HepG2 (cell line): Measurements from ENCODE around the gene KLRG1. TPM values are rescaled to one million over a fixed set of nuclear protein-coding genes. Genes with fewer than 3 reads are reported as not detected.

Experiments used
- ATAC-seq: fragments of 200-7000 bp; cut with Tn5 transposase; 3 replicates; pipeline ENCODE4 v1.9.1; 2020; ENCODE audit warnings: mild to moderate bottlenecking, moderate library complexity
- BruUV-seq: library from RNA; stranded (reverse); fragments of 400-500 nt; replicated peaks from 2 replicates; lab custom pipeline; 2021; lab: Mats Ljungman, UMichigan
- CTCF ChIA-PET: fragments of 300-600 bp; formaldehyde crosslinking; extraction: SDS; loops from one replicate; lab custom pipeline; 2021; ENCODE audit warnings: low total read pairs, inconsistent platforms, low intra/inter-chr PET ratio; lab: Yijun Ruan, JAX
- POLR2A ChIA-PET: fragments of 350-600 bp; sonication (Branson Sonifier 250); formaldehyde crosslinking; loops from one replicate; lab custom pipeline; 2020; ENCODE audit warnings: antibody characterized with exemption, inconsistent platforms; lab: Yijun Ruan, JAX
- DNase-seq: peaks from one replicate; pipeline ENCODE4 v3.0.0-alpha.2; 2015; ENCODE audit warnings: low spot score
- FAIRE-seq: peaks from 3 replicates; lab custom pipeline; 2011; peaks lifted over from hg19 to GRCh38; lab: Jason Lieb, UNC
- H2AFZ ChIP-seq: one replicate; pipeline ENCODE4 v1.6.1; 2011; ENCODE audit warnings: low read length, inconsistent platforms
- H3K27ac ChIP-seq: fragments of 300-600 bp; 3 replicates; pipeline ENCODE4 v1.8.0; 2011; ENCODE audit warnings: mixed run types, mild to moderate bottlenecking, mixed read lengths, low read length, inconsistent platforms; ENCODE audit not compliant: insufficient read depth; ENCODE audit errors: extremely low read length
- H3K27me3 ChIP-seq, 2 experiments: fragments of 200-600 bp in 1 of 2; 2 replicates in 1 of 2; 3 replicates in 1 of 2; pipeline versions ENCODE4 v1.6.0 to v1.8.0; 2011; ENCODE audit warnings: low read length in 2 of 2, mild to moderate bottlenecking in 2 of 2, moderate library complexity in 2 of 2, inconsistent platforms in 1 of 2; ENCODE audit not compliant: insufficient read depth in 2 of 2, control insufficient read depth in 1 of 2
- H3K36me3 ChIP-seq, 2 experiments: fragments of 200-600 bp in 1 of 2; replicated peaks in 1 of 2; 2 replicates in 1 of 2; 3 replicates in 1 of 2; pipeline versions ENCODE4 v1.5.1 to v1.8.0; 2011; ENCODE audit warnings: low read length in 2 of 2, inconsistent platforms in 1 of 2; ENCODE audit not compliant: insufficient read depth in 2 of 2, control insufficient read depth in 1 of 2
- H3K4me1 ChIP-seq: 2 replicates; pipeline ENCODE4 v1.5.1; 2012; ENCODE audit warnings: low read length, inconsistent platforms; ENCODE audit not compliant: insufficient read depth
- H3K4me2 ChIP-seq: 2 replicates; pipeline ENCODE4 v1.6.0; 2011; ENCODE audit warnings: low read depth, low read length, inconsistent platforms
- H3K4me3 ChIP-seq, 3 experiments: fragments of 200-600 bp in 1 of 3; sonication (generic), shearing (Covaris generic) in 1 of 3; replicated peaks in 1 of 3; 2 replicates each; pipeline ENCODE4 v1.5.1; 2011 to 2016; ENCODE audit warnings: low read length in 3 of 3, inconsistent platforms in 2 of 3, low read depth in 2 of 3, mild to moderate bottlenecking in 2 of 3, control low read depth in 1 of 3, mixed read lengths in 1 of 3; ENCODE audit not compliant: insufficient read depth in 1 of 3
- H3K79me2 ChIP-seq: one replicate; pipeline ENCODE4 v1.6.1; 2011; ENCODE audit warnings: low read length, inconsistent platforms; ENCODE audit not compliant: insufficient read depth
- H3K9ac ChIP-seq: 2 replicates; pipeline ENCODE4 v1.6.0; 2011; ENCODE audit warnings: mild to moderate bottlenecking, low read depth, low read length, inconsistent platforms; ENCODE audit not compliant: insufficient read depth
- H3K9me3 ChIP-seq: 2 replicates; pipeline ENCODE4 v1.5.1; 2012; ENCODE audit warnings: mild to moderate bottlenecking, low read length
- H4K20me1 ChIP-seq: 2 replicates; pipeline ENCODE4 v1.6.0; 2011; ENCODE audit warnings: inconsistent platforms, mild to moderate bottlenecking, low read length, moderate library complexity; ENCODE audit not compliant: insufficient read depth
- KAT7 ChIP-seq: IDR thresholded peaks from 2 replicates; pipeline ENCODE4 v1.6.1; 2018; ENCODE audit warnings: borderline replicate concordance, missing compliant biosample characterization
- KLF11 ChIP-seq: IDR thresholded peaks from 2 replicates; pipeline ENCODE4 v1.6.1; 2016; ENCODE audit warnings: missing compliant biosample characterization
- NAIF1 ChIP-seq: sonication (generic); formaldehyde crosslinking; IDR thresholded peaks from 2 replicates; pipeline ENCODE4 v1.5.0; 2020; ENCODE audit warnings: mild to moderate bottlenecking, missing genetic modification reagents, borderline replicate concordance
- SIX1 ChIP-seq: sonication (generic); formaldehyde crosslinking; IDR thresholded peaks from 2 replicates; pipeline ENCODE4 v1.4.0; 2020; ENCODE audit warnings: missing genetic modification reagents, borderline replicate concordance
- SMAD3 ChIP-seq: sonication (generic); formaldehyde crosslinking; IDR thresholded peaks from 2 replicates; pipeline ENCODE4 v1.4.0; 2020; ENCODE audit warnings: missing genetic modification reagents
- TBL1XR1 ChIP-seq: fragments of 150-350 bp; IDR thresholded peaks from 2 replicates; pipeline ENCODE4 v1.6.1; 2014; ENCODE audit warnings: borderline replicate concordance, low read length; ENCODE audit not compliant: partially characterized antibody
- ZMYM4 ChIP-seq: sonication (generic); formaldehyde crosslinking; IDR thresholded peaks from 2 replicates; pipeline ENCODE4 v1.8.1; 2023; ENCODE audit warnings: mild to moderate bottlenecking, missing genetic modification reagents
- ZNF570 ChIP-seq: sonication (generic); formaldehyde crosslinking; IDR thresholded peaks from 2 replicates; pipeline ENCODE4 v1.4.0; 2020; ENCODE audit warnings: mild to moderate bottlenecking, missing genetic modification reagents, borderline replicate concordance
- ZNF674 ChIP-seq: sonication (generic); formaldehyde crosslinking; IDR thresholded peaks from 2 replicates; pipeline ENCODE4 v1.5.0; 2020; ENCODE audit warnings: low read depth, mild to moderate bottlenecking, missing genetic modification reagents
- WGBS: methylation state at CpG from one replicate; pipeline ENCODE4 v1.1.6; 2017; ENCODE audit warnings: low lambda C conversion rate; 5-methylcytosine and 5-hydroxymethylcytosine counted together
- in situ Hi-C: cut with HindIII; loops from 2 replicates; pipeline ENCODE4 v1.10.0; 2017; ENCODE audit warnings: low pct_unique_long_range_greater_than_20kb; ENCODE audit not compliant: extremely low pct_ligation_motif_present
- intact Hi-C: fragments of 100-400 bp; cut with micrococcal nuclease; formaldehyde crosslinking; loops from one replicate; pipeline ENCODE4 v1.10.0; 2022; ENCODE audit not compliant: unreplicated experiment
- polyA plus RNA-seq, 8 experiments: library from polyadenylated mRNA; depleted of rRNA in 3 of 8; stranded (reverse) in 7 of 8; unstranded in 1 of 8; fragments of >200 nt; fragmentation: Illumina TruSeq in 4 of 8; extraction: Trizol in 4 of 8; gene quantifications; 2 replicates each; pipeline versions ENCODE4 v1.2.1 to v1.2.3, GENCODE V29; 2011 to 2016; ENCODE audit warnings: low read depth in 4 of 8, missing spikeins in 1 of 8, mixed read lengths in 1 of 8; ENCODE audit not compliant: insufficient read depth in 1 of 8
- total RNA-seq, 5 experiments: library from RNA; depleted of rRNA; stranded (reverse); fragments of >200 nt; fragmentation: Illumina TruSeq; extraction: Trizol; gene quantifications; 2 replicates each; pipeline ENCODE4 v1.2.3, GENCODE V29; 2016; ENCODE audit warnings: low read depth in 1 of 5
- TF ChIP-seq, protein P1 (sequence below), 2 experiments: sonication (generic) in 1 of 2; formaldehyde crosslinking in 1 of 2; IDR thresholded peaks; 2 replicates each; pipeline versions ENCODE4 v1.4.0 to v1.6.1; 2016 to 2020; ENCODE audit warnings: borderline replicate concordance in 1 of 2, low read depth in 1 of 2, mild to moderate bottlenecking in 1 of 2, missing genetic modification reagents in 1 of 2
- TF ChIP-seq, protein P2 (sequence below): sonication (generic); formaldehyde crosslinking; IDR thresholded peaks from 2 replicates; pipeline ENCODE4 v1.8.0; 2022; ENCODE audit warnings: mild to moderate bottlenecking, missing genetic modification reagents, borderline replicate concordance

The KLRG1 gene
- total and polyA plus RNA-seq, 2 of the 13 experiments (the other 11 are each of a cell fraction or from before 2014, with no cell fraction given), result 1.2 to 1.7 TPM

DNA sequence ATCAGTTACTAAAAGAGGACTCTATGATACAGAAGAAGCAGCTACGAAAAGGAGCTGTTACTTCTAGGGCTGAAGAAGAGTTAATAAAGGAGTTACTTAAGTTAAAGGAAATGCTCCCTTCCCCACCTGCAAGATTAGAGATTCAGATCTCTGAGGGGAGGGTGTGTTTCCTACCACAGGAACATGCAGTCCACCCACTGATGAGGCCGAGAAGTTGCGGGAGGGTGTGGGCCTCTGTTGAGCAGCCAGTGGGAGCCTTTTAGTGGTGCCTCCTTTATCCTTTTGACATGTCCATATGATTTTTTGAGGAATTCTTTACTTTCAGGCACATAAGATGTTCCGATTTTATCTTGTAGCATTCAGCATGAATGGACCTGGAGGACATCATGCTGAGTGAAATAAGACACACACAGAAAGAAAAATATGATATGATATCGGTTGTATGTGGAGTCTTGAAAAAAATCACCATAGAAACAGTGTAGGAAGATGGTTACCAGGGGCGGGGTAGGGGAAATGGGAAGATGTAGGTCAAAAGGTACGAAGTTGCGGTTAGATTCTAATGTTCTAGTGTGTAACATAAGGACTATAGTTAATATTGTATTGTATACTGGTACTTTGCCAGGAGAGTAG is 35.5 kb upstream of the KLRG1 start:
- ATAC-seq (no peak), FAIRE-seq (no peak), DNase-seq (no peak)
- WGBS, result 91% methylated on average over 8 of the region's 8 CpGs
- TF ChIP-seq KLF11 (CRISPR knock-in tag) (no peak), ZMYM4 (CRISPR knock-in tag) (no peak), TBL1XR1 (no peak), SMAD3 (CRISPR knock-in tag) (no peak), KAT7 (CRISPR knock-in tag) (no peak), NAIF1 (no peak), ZNF674 (CRISPR knock-in tag) (no peak), ZNF570 (CRISPR knock-in tag) (no peak), SIX1 (CRISPR knock-in tag) (no peak)
- TF ChIP-seq, protein P1, sequence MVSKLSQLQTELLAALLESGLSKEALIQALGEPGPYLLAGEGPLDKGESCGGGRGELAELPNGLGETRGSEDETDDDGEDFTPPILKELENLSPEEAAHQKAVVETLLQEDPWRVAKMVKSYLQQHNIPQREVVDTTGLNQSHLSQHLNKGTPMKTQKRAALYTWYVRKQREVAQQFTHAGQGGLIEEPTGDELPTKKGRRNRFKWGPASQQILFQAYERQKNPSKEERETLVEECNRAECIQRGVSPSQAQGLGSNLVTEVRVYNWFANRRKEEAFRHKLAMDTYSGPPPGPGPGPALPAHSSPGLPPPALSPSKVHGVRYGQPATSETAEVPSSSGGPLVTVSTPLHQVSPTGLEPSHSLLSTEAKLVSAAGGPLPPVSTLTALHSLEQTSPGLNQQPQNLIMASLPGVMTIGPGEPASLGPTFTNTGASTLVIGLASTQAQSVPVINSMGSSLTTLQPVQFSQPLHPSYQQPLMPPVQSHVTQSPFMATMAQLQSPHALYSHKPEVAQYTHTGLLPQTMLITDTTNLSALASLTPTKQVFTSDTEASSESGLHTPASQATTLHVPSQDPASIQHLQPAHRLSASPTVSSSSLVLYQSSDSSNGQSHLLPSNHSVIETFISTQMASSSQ (IDR thresholded peaks at IDR 0.05; ENCODE audit: low read depth), result no peak
- TF ChIP-seq, protein P1 (CRISPR knock-in tag; IDR thresholded peaks at IDR 0.05; ENCODE audit: borderline replicate concordance), result no peak
- TF ChIP-seq, protein P2, sequence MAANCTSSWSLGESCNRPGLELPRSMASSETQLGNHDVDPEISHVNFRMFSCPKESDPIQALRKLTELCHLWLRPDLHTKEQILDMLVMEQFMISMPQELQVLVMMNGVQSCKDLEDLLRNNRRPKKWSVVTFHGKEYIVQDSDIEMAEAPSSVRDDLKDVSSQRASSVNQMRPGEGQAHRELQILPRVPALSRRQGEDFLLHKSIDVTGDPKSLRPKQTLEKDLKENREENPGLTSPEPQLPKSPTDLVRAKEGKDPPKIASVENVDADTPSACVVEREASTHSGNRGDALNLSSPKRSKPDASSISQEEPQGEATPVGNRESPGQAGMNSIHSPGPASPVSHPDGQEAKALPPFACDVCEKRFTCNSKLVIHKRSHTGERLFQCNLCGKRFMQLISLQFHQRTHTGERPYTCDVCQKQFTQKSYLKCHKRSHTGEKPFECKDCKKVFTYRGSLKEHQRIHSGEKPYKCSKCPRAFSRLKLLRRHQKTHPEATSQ (CRISPR knock-in tag), result no peak
- 0 out of 2 replicates have a peak, but pooled peaks cover 8% of the 10 kb centered on the region for H3K4me1 ChIP-seq
- H4K20me1 ChIP-seq, result no peaks in the 10 kb centered on the region
- ChIA-PET CTCF (no interaction called here), POLR2A (no interaction called here)
- no TSS peak for BruUV-seq
- no peak overlapping the region for H3K9ac ChIP-seq
- no peak overlapping the region for H3K4me3 ChIP-seq
- H3K27me3 ChIP-seq, result no peaks in the 10 kb centered on the region; a peak in 1 of 5 replicates
- H3K4me2 ChIP-seq, result no peak overlapping the region
- H3K79me2 ChIP-seq, result peaks cover 6% of the 10 kb centered on the region
- H3K27ac ChIP-seq, result no peak overlapping the region
- intact Hi-C loops, result no loop called here
- H3K36me3 ChIP-seq, result no peaks in the 10 kb centered on the region
- in situ Hi-C loops, result no loop called here
- no peak overlapping the region for H2AFZ ChIP-seq
- H3K9me3 ChIP-seq, result no peaks in the 10 kb centered on the region; the same call in 1 of the 2 replicates
